Measurements from ENCODE around the gene SLC66A3.

Gene SLC66A3

GRCh38 chr2:11121099-11121822 is 34.0 kb upstream of the SLC66A3 start:
- DNase-seq: no peak
- no peaks in the 10 kb centered on the region for H3K9me3 ChIP-seq
- H3K27me3 ChIP-seq: no peaks in the 10 kb centered on the region
- no peaks in the 10 kb centered on the region; the same call in 1 of the 2 replicates for H3K4me1 ChIP-seq
- H3K4me3 ChIP-seq (ENCODE audit: low read depth, low read length): no peak overlapping the region
- H3K36me3 ChIP-seq: no peaks in the 10 kb centered on the region
- TF ChIP-seq CTCF (IDR thresholded peaks at IDR 0.05; ENCODE audit: low read depth, low read length): no peak

- Histone ChIP-seq H3K9me3 (no peaks in the 10 kb centered on the region), H3K4me3 (ENCODE audit: low read depth, low read length) (no peak overlapping the region), H3K36me3 (no peaks in the 10 kb centered on the region), H3K27me3 (no peaks in the 10 kb centered on the region), H3K4me1 (no peaks in the 10 kb centered on the region; the same call in 1 of the 2 replicates)
- DNase-seq: no peak
- TF ChIP-seq CTCF (IDR thresholded peaks at IDR 0.05; ENCODE audit: low read depth, low read length): no peak
Measured at GRCh38 chr2:11121823-11122155, 33.5 kb upstream of the SLC66A3 start.

GRCh38 chr2:11122380-11122779 is 32.9 kb upstream of the SLC66A3 start:
- no peaks in the 10 kb centered on the region for H3K27me3 ChIP-seq
- H3K36me3 ChIP-seq: no peaks in the 10 kb centered on the region
- no peaks in the 10 kb centered on the region for H3K9me3 ChIP-seq
- no peak overlapping the region for H3K4me3 ChIP-seq (ENCODE audit: low read depth, low read length)
- no peak for DNase-seq
- no peaks in the 10 kb centered on the region; the same call in 1 of the 2 replicates for H3K4me1 ChIP-seq
- no peak for TF ChIP-seq CTCF (IDR thresholded peaks at IDR 0.05; ENCODE audit: low read depth, low read length)

- H3K4me1 ChIP-seq: no peaks in the 10 kb centered on the region; the same call in 1 of the 2 replicates
- H3K27me3 ChIP-seq: no peaks in the 10 kb centered on the region
- no peak for DNase-seq
- H3K4me3 ChIP-seq (ENCODE audit: low read depth, low read length): no peak overlapping the region
- no peaks in the 10 kb centered on the region for H3K9me3 ChIP-seq
- no peak for TF ChIP-seq CTCF (IDR thresholded peaks at IDR 0.05; ENCODE audit: low read depth, low read length)
- no peaks in the 10 kb centered on the region for H3K36me3 ChIP-seq
Measured at GRCh38 chr2:11123001-11123809, 32.1 kb upstream of the SLC66A3 start.

- H3K36me3 ChIP-seq: no peaks in the 10 kb centered on the region
- TF ChIP-seq CTCF (IDR thresholded peaks at IDR 0.05; ENCODE audit: low read depth, low read length): peak; percentile 97
- H3K9me3 ChIP-seq: no peaks in the 10 kb centered on the region
- no peaks in the 10 kb centered on the region for H3K27me3 ChIP-seq
- DNase-seq: peak; percentile 81
- H3K4me1 ChIP-seq: no peaks in the 10 kb centered on the region
- H3K4me3 ChIP-seq (ENCODE audit: low read depth, low read length): no peak overlapping the region
Measured at GRCh38 chr2:11123856-11124759, 31.2 kb upstream of the SLC66A3 start.

Measured in BE2C (cell line).